A549 (cell line): ENCODE measurements around the gene WDR48. TPM values are rescaled to one million over a fixed set of nuclear protein-coding genes. Genes with fewer than 3 reads are reported as not detected.

Experiments used
- ATAC-seq, 2 experiments: fragments of 200-7000 bp in 1 of 2; fragments of >200 bp in 1 of 2; cut with Nextera tagmentation in 1 of 2; cut with Tn5 transposase in 1 of 2; 3 replicates each; pipeline versions ENCODE4 v1.8.0 to v1.9.1; 2018 to 2020; ENCODE audit warnings: mild to moderate bottlenecking in 1 of 2, moderate library complexity in 1 of 2
- CTCF ChIA-PET: fragments of 300-600 bp; sonication (Branson Sonifier 250); formaldehyde crosslinking; extraction: SDS; loops from one replicate; lab custom pipeline; 2021; ENCODE audit warnings: antibody characterized with exemption, inconsistent platforms; lab: Yijun Ruan, JAX
- POLR2A ChIA-PET: fragments of 350-600 bp; formaldehyde crosslinking; extraction: SDS; loops from one replicate; lab custom pipeline; 2021; ENCODE audit warnings: antibody characterized with exemption, inconsistent platforms; lab: Yijun Ruan, JAX
- DNase-seq, 2 experiments: peaks; one replicate each; pipeline versions ENCODE4 v3.0.0 to v3.0.0-alpha.2; 2011 to 2016; ENCODE audit warnings: low read depth in 1 of 2, low spot score in 1 of 2
- FAIRE-seq: peaks from 2 replicates; lab custom pipeline; 2011; peaks lifted over from hg19 to GRCh38; lab: Jason Lieb, UNC
- H3K27ac ChIP-seq, 2 experiments: fragments of >200 bp; sonication (Bioruptor Twin); formaldehyde crosslinking; 3 replicates each; pipeline ENCODE4 v1.5.1; 2016 to 2017
- H3K4me1 ChIP-seq: fragments of >200 bp; sonication (Bioruptor Twin); formaldehyde crosslinking; 3 replicates; pipeline ENCODE4 v1.6.1; 2016
- H3K4me2 ChIP-seq: fragments of >200 bp; sonication (Bioruptor Twin); formaldehyde crosslinking; 3 replicates; pipeline ENCODE4 v1.6.1; 2016
- H3K4me3 ChIP-seq: fragments of >200 bp; sonication (Bioruptor Twin); formaldehyde crosslinking; 3 replicates; pipeline ENCODE4 v1.5.1; 2016
- H3K9me3 ChIP-seq: fragments of >200 bp; sonication (Bioruptor Twin); formaldehyde crosslinking; 3 replicates; pipeline ENCODE4 v1.6.1; 2016
- CHD2 ChIP-seq: fragments of 150-350 bp; IDR thresholded peaks from 2 replicates; pipeline ENCODE4 v1.6.1; 2014; ENCODE audit warnings: low read length; ENCODE audit not compliant: partially characterized antibody
- CHD4 ChIP-seq: fragments of 200-600 bp; sonication (generic); IDR thresholded peaks from 2 replicates; pipeline ENCODE4 v1.6.1; 2016; ENCODE audit warnings: antibody characterized with exemption, mild to moderate bottlenecking, borderline replicate concordance
- ELK1 ChIP-seq: fragments of 150-350 bp; IDR thresholded peaks from 2 replicates; pipeline ENCODE4 v1.6.1; 2014; ENCODE audit warnings: low read depth, mild to moderate bottlenecking, low read length
- ESRRA ChIP-seq: fragments of 150-350 bp; IDR thresholded peaks from 2 replicates; pipeline ENCODE4 v1.6.1; 2014; ENCODE audit warnings: mild to moderate bottlenecking, low read length, borderline replicate concordance
- FOXS1 ChIP-seq: fragments of 250-450 bp; sonication (Bioruptor Pico); IDR thresholded peaks from 2 replicates; pipeline ENCODE4 v1.5.0; 2020; ENCODE audit warnings: mild to moderate bottlenecking, moderate library complexity
- GATA3 ChIP-seq: IDR thresholded peaks from 2 replicates; pipeline ENCODE4 v1.6.1; 2012; ENCODE audit warnings: borderline replicate concordance
- HDAC2 ChIP-seq: fragments of 200-600 bp; sonication (generic); IDR thresholded peaks from 2 replicates; pipeline ENCODE4 v1.6.1; 2016
- HES2 ChIP-seq: fragments of >200 bp; sonication (Bioruptor Twin); formaldehyde crosslinking; IDR thresholded peaks from 2 replicates; pipeline ENCODE4 v1.6.1; 2016
- HOXA7 ChIP-seq: fragments of 250-450 bp; sonication (Bioruptor Pico); IDR thresholded peaks from 2 replicates; pipeline ENCODE4 v1.5.0; 2020; ENCODE audit warnings: mild to moderate bottlenecking, moderate library complexity
- HOXB13 ChIP-seq: fragments of 250-450 bp; sonication (Bioruptor Pico); IDR thresholded peaks from 2 replicates; pipeline ENCODE4 v1.5.0; 2020; ENCODE audit warnings: low read depth, mild to moderate bottlenecking, moderate library complexity
- KDM5A ChIP-seq: fragments of 200-600 bp; sonication (generic); IDR thresholded peaks from 2 replicates; pipeline ENCODE4 v1.6.1; 2016; ENCODE audit warnings: antibody characterized with exemption, mild to moderate bottlenecking
- PBX3 ChIP-seq: IDR thresholded peaks from 2 replicates; pipeline ENCODE4 v1.6.1; 2012
- RAD21 ChIP-seq, 2 experiments: fragments of >200 bp in 1 of 2; sonication (Bioruptor Twin) in 1 of 2; formaldehyde crosslinking in 1 of 2; IDR thresholded peaks in 1 of 2; conservative IDR thresholded peaks in 1 of 2; 2 replicates in 1 of 2; 3 replicates in 1 of 2; pipeline ENCODE4 v1.6.1; 2012 to 2018; ENCODE audit warnings: inconsistent platforms in 1 of 2
- RNF2 ChIP-seq: fragments of 200-600 bp; sonication (generic); IDR thresholded peaks from 2 replicates; pipeline ENCODE4 v1.6.1; 2016; ENCODE audit warnings: low read depth, mild to moderate bottlenecking, antibody characterized with exemption, moderate library complexity, borderline replicate concordance
- TP53 ChIP-seq: fragments of 250-450 bp; sonication (Bioruptor Pico); IDR thresholded peaks from 2 replicates; pipeline ENCODE4 v1.5.0; 2021; ENCODE audit warnings: mild to moderate bottlenecking, moderate library complexity
- ZSCAN20 ChIP-seq: fragments of 250-450 bp; sonication (Bioruptor Pico); IDR thresholded peaks from 2 replicates; pipeline ENCODE4 v1.8.0; 2022; ENCODE audit warnings: mild to moderate bottlenecking, moderate library complexity
- WGBS: methylation state at CpG from one replicate; pipeline ENCODE4 v1.1.6; 2017; ENCODE audit errors: missing lambda C conversion rate; 5-methylcytosine and 5-hydroxymethylcytosine counted together
- polyA plus RNA-seq, 4 experiments: library from polyadenylated mRNA; depleted of rRNA in 3 of 4; stranded (reverse); fragments of >200 nt; fragmentation: RNase III in 1 of 4; extraction: RNeasy Plus Mini Kit Qiagen cat#74134 plus additional on column Dnase treatment in 1 of 4; gene quantifications; 2 replicates in 3 of 4; 3 replicates in 1 of 4; pipeline ENCODE4 v1.2.3, GENCODE V29; 2011 to 2017
- TF ChIP-seq, protein P1 (sequence below): fragments of 250-450 bp; sonication (Bioruptor Pico); IDR thresholded peaks from 2 replicates; pipeline ENCODE4 v1.5.0; 2020; ENCODE audit warnings: low read depth, mild to moderate bottlenecking, moderate library complexity
- TF ChIP-seq, protein P2 (sequence below): fragments of 250-450 bp; sonication (Bioruptor Pico); IDR thresholded peaks from 2 replicates; pipeline ENCODE4 v1.5.0; 2021; ENCODE audit warnings: mild to moderate bottlenecking, moderate library complexity, borderline replicate concordance
- TF ChIP-seq, protein P3 (sequence below): fragments of >200 bp; sonication (Bioruptor Twin); formaldehyde crosslinking; IDR thresholded peaks from 3 replicates; pipeline ENCODE4 v1.5.1; 2016

The WDR48 gene
- polyA plus RNA-seq, 2 of the 4 experiments (the other 2 are of a cell fraction), result 18.8 to 41.0 TPM

DNA sequence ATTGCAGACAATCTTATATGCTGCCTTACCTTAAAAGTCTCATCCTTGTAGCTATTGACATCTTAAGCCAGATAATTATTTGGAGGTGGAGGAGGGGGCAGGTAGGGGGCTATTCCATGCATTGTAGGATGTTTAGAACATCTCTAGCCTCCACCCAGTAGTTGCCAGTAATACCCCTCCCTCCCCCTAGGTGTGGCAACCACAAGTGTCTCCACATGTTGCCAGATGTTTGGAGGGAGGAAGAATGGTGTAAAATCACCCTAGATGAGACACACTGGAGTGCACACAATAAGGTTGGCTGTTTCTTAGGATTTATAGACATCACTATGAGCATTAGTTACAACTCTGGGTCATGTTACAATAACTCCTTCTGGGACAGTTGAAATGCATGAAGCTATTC lies 28.2 kb downstream of the WDR48 start:
- POLR2A ChIA-PET, result no interaction called here
- Histone ChIP-seq H3K4me1 (no peaks in the 10 kb centered on the region), H3K27ac (no peak overlapping the region), H3K4me2 (no peak overlapping the region), H3K4me3 (no peak overlapping the region), H3K9me3 (no peaks in the 10 kb centered on the region)
- ATAC-seq (no peak), DNase-seq (no peak), FAIRE-seq (no peak)
- CTCF ChIA-PET, result interaction anchor here (1.3 to 2.9 kb wide), 5 partner anchors 11 to 212 kb away, joined by 3 to 22 read pairs (median 7); no protein-coding TSS in a partner anchor
- TF ChIP-seq TP53 (CRISPR knock-in tag) (no peak), ESRRA (no peak), HOXA7 (CRISPR knock-in tag) (no peak), RNF2 (no peak), CHD2 (no peak), KDM5A (no peak)
- TF ChIP-seq, protein P1, sequence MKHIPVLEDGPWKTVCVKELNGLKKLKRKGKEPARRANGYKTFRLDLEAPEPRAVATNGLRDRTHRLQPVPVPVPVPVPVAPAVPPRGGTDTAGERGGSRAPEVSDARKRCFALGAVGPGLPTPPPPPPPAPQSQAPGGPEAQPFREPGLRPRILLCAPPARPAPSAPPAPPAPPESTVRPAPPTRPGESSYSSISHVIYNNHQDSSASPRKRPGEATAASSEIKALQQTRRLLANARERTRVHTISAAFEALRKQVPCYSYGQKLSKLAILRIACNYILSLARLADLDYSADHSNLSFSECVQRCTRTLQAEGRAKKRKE (CRISPR knock-in tag), result no peak

DNA sequence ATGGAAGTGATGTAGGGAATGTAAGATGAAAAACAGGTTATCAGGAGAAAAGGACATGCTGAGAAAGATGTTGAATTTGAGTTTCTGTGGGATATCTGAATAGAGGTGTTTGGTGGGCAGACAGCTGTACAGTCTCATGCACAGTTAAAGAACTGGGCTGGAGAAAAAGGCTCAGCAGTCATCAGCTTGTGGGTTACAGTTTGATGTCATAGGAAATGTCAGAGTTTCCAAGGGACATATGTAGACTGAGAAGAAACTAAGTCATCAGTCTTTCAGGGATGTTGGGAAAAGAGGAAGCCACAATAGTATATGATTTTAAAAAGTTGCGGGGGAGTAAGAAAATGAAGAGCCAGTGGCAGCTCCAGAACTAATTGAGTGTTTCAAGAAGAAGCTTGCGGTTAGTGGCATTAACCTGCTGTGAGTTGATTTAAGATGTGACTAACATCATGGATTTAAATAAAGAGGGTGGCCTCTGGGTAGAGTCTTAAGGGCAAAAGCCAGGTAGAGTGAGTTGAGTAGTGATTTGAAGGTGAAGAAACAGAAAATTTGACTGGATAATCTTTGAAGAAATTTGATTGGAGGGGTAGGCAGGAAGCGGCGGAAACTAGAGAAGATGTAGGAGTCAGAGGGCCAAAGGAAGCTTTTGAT lies 31.0 kb downstream of the WDR48 start:
- FAIRE-seq, result no peak
- Histone ChIP-seq H3K27ac (no peak overlapping the region), H3K4me2 (no peak overlapping the region), H3K4me3 (no peak overlapping the region), H3K4me1 (no peaks in the 10 kb centered on the region), H3K9me3 (no peaks in the 10 kb centered on the region)
- no peak for TF ChIP-seq GATA3
- TF ChIP-seq, protein P1 (CRISPR knock-in tag), result no peak
- TF ChIP-seq CHD4, result no peak
- no peak for TF ChIP-seq KDM5A
- TF ChIP-seq FOXS1 (CRISPR knock-in tag), result no peak
- POLR2A ChIA-PET, result no interaction called here
- no peak for DNase-seq
- CTCF ChIA-PET, result interaction anchor here (1.0 to 1.6 kb wide), 4 partner anchors 13 to 205 kb away, joined by 3 to 5 read pairs (median 4); no protein-coding TSS in a partner anchor
- 97% methylated on average over 4 of the region's 4 CpGs for WGBS
- no peak for ATAC-seq

DNA sequence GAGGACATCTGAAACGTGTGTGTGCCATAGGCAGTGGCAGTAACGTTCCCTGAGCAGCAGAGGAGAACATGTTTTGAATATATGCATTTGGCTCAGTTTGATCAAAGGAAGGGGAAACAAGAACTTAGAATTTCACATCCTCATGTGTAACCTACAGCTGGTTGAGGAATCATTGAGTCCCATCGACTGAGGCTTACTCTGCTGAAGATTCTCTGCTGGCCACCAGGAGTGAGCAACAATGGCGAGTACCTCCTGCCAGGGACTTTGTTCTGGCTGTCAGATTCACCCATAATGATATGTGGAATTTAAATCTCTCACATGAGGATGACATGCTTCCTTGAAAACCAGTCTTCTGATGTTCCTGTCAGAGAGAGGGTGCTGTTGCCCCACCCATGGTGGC lies 34.3 kb downstream of the WDR48 start:
- DNase-seq (no peak), ATAC-seq (peak in 1 of 2 experiments; percentile 41; a peak in 2 of 6 replicates), FAIRE-seq (no peak)
- no peaks in the 10 kb centered on the region for H3K4me1 ChIP-seq
- CTCF ChIA-PET, result interaction anchor here (1.0 to 3.4 kb wide), 4 partner anchors 9 to 203 kb away, joined by 3 to 14 read pairs (median 4); no protein-coding TSS in a partner anchor
- POLR2A ChIA-PET, result no interaction called here
- H3K9me3 ChIP-seq, result no peaks in the 10 kb centered on the region
- 87% methylated on average over 4 of the region's 4 CpGs for WGBS
- H3K4me3 ChIP-seq, result no peak overlapping the region
- TF ChIP-seq RAD21 (conservative IDR thresholded peaks at IDR 0.05 in 1 of 2, IDR thresholded peaks at IDR 0.05 in 1 of 2) (no peak), HOXB13 (CRISPR knock-in tag) (no peak), HES2 (no peak), ZSCAN20 (CRISPR knock-in tag) (no peak), HDAC2 (no peak), PBX3 (no peak), ELK1 (no peak), FOXS1 (CRISPR knock-in tag) (no peak)
- TF ChIP-seq, protein P2, sequence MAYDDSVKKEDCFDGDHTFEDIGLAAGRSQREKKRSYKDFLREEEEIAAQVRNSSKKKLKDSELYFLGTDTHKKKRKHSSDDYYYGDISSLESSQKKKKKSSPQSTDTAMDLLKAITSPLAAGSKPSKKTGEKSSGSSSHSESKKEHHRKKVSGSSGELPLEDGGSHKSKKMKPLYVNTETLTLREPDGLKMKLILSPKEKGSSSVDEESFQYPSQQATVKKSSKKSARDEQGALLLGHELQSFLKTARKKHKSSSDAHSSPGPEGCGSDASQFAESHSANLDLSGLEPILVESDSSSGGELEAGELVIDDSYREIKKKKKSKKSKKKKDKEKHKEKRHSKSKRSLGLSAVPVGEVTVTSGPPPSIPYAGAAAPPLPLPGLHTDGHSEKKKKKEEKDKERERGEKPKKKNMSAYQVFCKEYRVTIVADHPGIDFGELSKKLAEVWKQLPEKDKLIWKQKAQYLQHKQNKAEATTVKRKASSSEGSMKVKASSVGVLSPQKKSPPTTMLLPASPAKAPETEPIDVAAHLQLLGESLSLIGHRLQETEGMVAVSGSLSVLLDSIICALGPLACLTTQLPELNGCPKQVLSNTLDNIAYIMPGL (CRISPR knock-in tag), result no peak
- TF ChIP-seq, protein P3, sequence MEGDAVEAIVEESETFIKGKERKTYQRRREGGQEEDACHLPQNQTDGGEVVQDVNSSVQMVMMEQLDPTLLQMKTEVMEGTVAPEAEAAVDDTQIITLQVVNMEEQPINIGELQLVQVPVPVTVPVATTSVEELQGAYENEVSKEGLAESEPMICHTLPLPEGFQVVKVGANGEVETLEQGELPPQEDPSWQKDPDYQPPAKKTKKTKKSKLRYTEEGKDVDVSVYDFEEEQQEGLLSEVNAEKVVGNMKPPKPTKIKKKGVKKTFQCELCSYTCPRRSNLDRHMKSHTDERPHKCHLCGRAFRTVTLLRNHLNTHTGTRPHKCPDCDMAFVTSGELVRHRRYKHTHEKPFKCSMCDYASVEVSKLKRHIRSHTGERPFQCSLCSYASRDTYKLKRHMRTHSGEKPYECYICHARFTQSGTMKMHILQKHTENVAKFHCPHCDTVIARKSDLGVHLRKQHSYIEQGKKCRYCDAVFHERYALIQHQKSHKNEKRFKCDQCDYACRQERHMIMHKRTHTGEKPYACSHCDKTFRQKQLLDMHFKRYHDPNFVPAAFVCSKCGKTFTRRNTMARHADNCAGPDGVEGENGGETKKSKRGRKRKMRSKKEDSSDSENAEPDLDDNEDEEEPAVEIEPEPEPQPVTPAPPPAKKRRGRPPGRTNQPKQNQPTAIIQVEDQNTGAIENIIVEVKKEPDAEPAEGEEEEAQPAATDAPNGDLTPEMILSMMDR, result no peak
- TF ChIP-seq, all 56 proteins: peak for 0
- H3K4me2 ChIP-seq, result no peak overlapping the region
- H3K27ac ChIP-seq, result no peak overlapping the region
